Uterus (tissue), 4 donors: Measurements from ENCODE around the gene CFAP43. TPM values are rescaled to one million over a fixed set of nuclear protein-coding genes. Genes with fewer than 3 reads are reported as not detected.

Experiments used
- DNase-seq, 2 donors: peaks; one replicate each; pipeline ENCODE4 v3.0.0-alpha.2; 2019 to 2020
- H3K27ac ChIP-seq, 2 donors: fragments of 200-600 bp; sonication (generic); 1 replicate in 1 of 2; 2 replicates in 1 of 2; pipeline ENCODE4 v1.5.1; 2016 to 2018
- H3K27me3 ChIP-seq, 2 donors: fragments of 200-600 bp; sonication (generic); one replicate each; pipeline ENCODE4 v1.5.1; 2018 to 2019; ENCODE audit warnings: control low read depth in 1 of 2
- H3K36me3 ChIP-seq, 2 donors: fragments of 200-600 bp; sonication (generic); one replicate each; pipeline ENCODE4 v1.5.1; 2019; ENCODE audit warnings: control low read depth in 1 of 2
- H3K4me1 ChIP-seq, 2 donors: fragments of 200-600 bp; sonication (generic); one replicate each; pipeline ENCODE4 v1.5.1; 2018 to 2019; ENCODE audit warnings: control low read depth in 1 of 2
- H3K4me3 ChIP-seq, 2 donors: fragments of 200-600 bp; sonication (generic); 1 replicate in 1 of 2; 2 replicates in 1 of 2; pipeline ENCODE4 v1.5.1; 2018 to 2019; ENCODE audit warnings: mild to moderate bottlenecking in 1 of 2
- H3K9me3 ChIP-seq, 2 donors: fragments of 200-600 bp; sonication (generic); one replicate each; pipeline ENCODE4 v1.5.1; 2019; ENCODE audit warnings: control low read depth in 1 of 2
- CTCF ChIP-seq, 4 experiments: fragments of 200-600 bp in 2 of 4; fragments of 450-650 bp in 2 of 4; sonication (generic) in 2 of 4; IDR thresholded peaks; one replicate each; pipeline ENCODE4 v1.5.1; 2016 to 2019; ENCODE audit warnings: antibody characterized with exemption in 4 of 4, mild to moderate bottlenecking in 2 of 4, moderate library complexity in 1 of 4
- POLR2A ChIP-seq, 2 donors: fragments of 450-650 bp; IDR thresholded peaks; one replicate each; pipeline ENCODE4 v1.6.1; 2016; ENCODE audit warnings: antibody characterized with exemption in 2 of 2, mild to moderate bottlenecking in 1 of 2, moderate library complexity in 1 of 2
- intact Hi-C: fragments of 100-400 bp; cut with DNase I; formaldehyde crosslinking; loops from one replicate; pipeline ENCODE4 v1.15.1; 2023; ENCODE audit warnings: low total_unique reads
- total RNA-seq, 4 donors: library from RNA; depleted of rRNA in 3 of 4; stranded (reverse); fragments of >200 nt in 3 of 4; gene quantifications; one replicate each; pipeline versions ENCODE4 v1.1.0 to v1.2.4, GENCODE V29; 2014 to 2023
- donor health status: DM: yes; HTN: yes; CAD: no.

CFAP43 gene
- total RNA-seq, 4 donors from 2014 or later, result 3.1 to 23.8 (median 3.8) TPM

- H3K4me1 ChIP-seq, result no peaks in the 10 kb centered on the region
- H3K4me3 ChIP-seq, result peak overlapping the region in 1 of 2 donors; percentile 27
- no peak for DNase-seq
- TF ChIP-seq CTCF (IDR thresholded peaks at IDR 0.05) (peak; percentile 37 to 73 (median 62)), POLR2A (IDR thresholded peaks at IDR 0.05) (no peak)
- intact Hi-C loops, result no loop called here
- H3K36me3 ChIP-seq, result no peaks in the 10 kb centered on the region
- H3K9me3 ChIP-seq, result no peaks in the 10 kb centered on the region
- no peaks in the 10 kb centered on the region for H3K27me3 ChIP-seq
- H3K27ac ChIP-seq, result no peak overlapping the region
Observed at GRCh38 chr10:104274762-104275721, 42.9 kb upstream of the CFAP43 start.

GRCh38 chr10:104273899-104274575 lies 41.9 kb upstream of the CFAP43 start:
- no peak overlapping the region for H3K27ac ChIP-seq
- no peaks in the 10 kb centered on the region for H3K36me3 ChIP-seq
- H3K9me3 ChIP-seq, result no peaks in the 10 kb centered on the region
- H3K4me1 ChIP-seq, result no peaks in the 10 kb centered on the region
- no peak overlapping the region for H3K4me3 ChIP-seq
- DNase-seq, result no peak
- H3K27me3 ChIP-seq, result no peaks in the 10 kb centered on the region
- TF ChIP-seq CTCF (IDR thresholded peaks at IDR 0.05) (no peak), POLR2A (IDR thresholded peaks at IDR 0.05) (no peak)
- intact Hi-C loops, result no loop called here

- Histone ChIP-seq H3K9me3 (no peaks in the 10 kb centered on the region), H3K27ac (no peak overlapping the region), H3K4me3 (no peak overlapping the region), H3K36me3 (no peaks in the 10 kb centered on the region), H3K4me1 (no peaks in the 10 kb centered on the region), H3K27me3 (no peaks in the 10 kb centered on the region)
- intact Hi-C loops, result no loop called here
- TF ChIP-seq CTCF (IDR thresholded peaks at IDR 0.05) (no peak), POLR2A (IDR thresholded peaks at IDR 0.05) (no peak)
- no peak for DNase-seq
Observed at GRCh38 chr10:104273286-104273685, 41.1 kb upstream of the CFAP43 start.

- H3K9me3 ChIP-seq, result no peaks in the 10 kb centered on the region
- H3K4me1 ChIP-seq, result no peaks in the 10 kb centered on the region
- TF ChIP-seq POLR2A (IDR thresholded peaks at IDR 0.05) (peak; percentile 71 to 77), CTCF (IDR thresholded peaks at IDR 0.05) (no peak)
- no peaks in the 10 kb centered on the region for H3K36me3 ChIP-seq
- H3K27me3 ChIP-seq, result no peaks in the 10 kb centered on the region
- H3K4me3 ChIP-seq, result peak within 1 kb of the TSS; percentile 70 to 75
- DNase-seq, result peak; percentile 99
- H3K27ac ChIP-seq, result peak within 1 kb of the TSS; percentile 77 to 89
- intact Hi-C loops, result no loop called here
Observed at GRCh38 chr10:104268713-104269645, 36.8 kb upstream of the CFAP43 start, which contains the start of gene GSTO2. GSTO2 (plus strand) TSS chr10:104269184; CDS start chr10:104274916, 5,732 bp downstream.
